ENCODE data around the gene AGAP2. TPM values are rescaled to one million over a fixed set of nuclear protein-coding genes. Genes with fewer than 3 reads are reported as not detected.

AGAP2 gene
- total and polyA plus RNA-seq, 2 of the 13 experiments (the other 11 are each of a cell fraction or from before 2014, with no cell fraction given) = 0.38 to 0.45 TPM

GRCh38 chr12:57772429-57773322 lies 34.1 kb upstream of the AGAP2 start, which contains the start of gene EEF1AKMT3 (continued):
- TF ChIP-seq ZNF569 (CRISPR knock-in tag; IDR thresholded peaks at IDR 0.05; ENCODE audit: borderline replicate concordance) (peak; percentile 17; the same call in 1 of the 2 replicates), ZNF232 (CRISPR knock-in tag; IDR thresholded peaks at IDR 0.05; ENCODE audit: borderline replicate concordance) (peak; percentile 69; the same call in 1 of the 2 replicates), TGIF2 (CRISPR knock-in tag; IDR thresholded peaks at IDR 0.05) (0 out of 2 replicates have a peak, but pooled peaks have one; percentile 45), AGO2 (optimal IDR thresholded peaks at IDR 0.05; ENCODE audit: low read depth, low read length) (peak; percentile 38), ESRRA (CRISPR knock-in tag; IDR thresholded peaks at IDR 0.05; ENCODE audit: low read depth) (0 out of 2 replicates have a peak, but pooled peaks have one; percentile 12), TCF7L2 (IDR thresholded peaks at IDR 0.05; ENCODE audit: low read depth, low read length) (no peak)
- TF ChIP-seq, protein P1, sequence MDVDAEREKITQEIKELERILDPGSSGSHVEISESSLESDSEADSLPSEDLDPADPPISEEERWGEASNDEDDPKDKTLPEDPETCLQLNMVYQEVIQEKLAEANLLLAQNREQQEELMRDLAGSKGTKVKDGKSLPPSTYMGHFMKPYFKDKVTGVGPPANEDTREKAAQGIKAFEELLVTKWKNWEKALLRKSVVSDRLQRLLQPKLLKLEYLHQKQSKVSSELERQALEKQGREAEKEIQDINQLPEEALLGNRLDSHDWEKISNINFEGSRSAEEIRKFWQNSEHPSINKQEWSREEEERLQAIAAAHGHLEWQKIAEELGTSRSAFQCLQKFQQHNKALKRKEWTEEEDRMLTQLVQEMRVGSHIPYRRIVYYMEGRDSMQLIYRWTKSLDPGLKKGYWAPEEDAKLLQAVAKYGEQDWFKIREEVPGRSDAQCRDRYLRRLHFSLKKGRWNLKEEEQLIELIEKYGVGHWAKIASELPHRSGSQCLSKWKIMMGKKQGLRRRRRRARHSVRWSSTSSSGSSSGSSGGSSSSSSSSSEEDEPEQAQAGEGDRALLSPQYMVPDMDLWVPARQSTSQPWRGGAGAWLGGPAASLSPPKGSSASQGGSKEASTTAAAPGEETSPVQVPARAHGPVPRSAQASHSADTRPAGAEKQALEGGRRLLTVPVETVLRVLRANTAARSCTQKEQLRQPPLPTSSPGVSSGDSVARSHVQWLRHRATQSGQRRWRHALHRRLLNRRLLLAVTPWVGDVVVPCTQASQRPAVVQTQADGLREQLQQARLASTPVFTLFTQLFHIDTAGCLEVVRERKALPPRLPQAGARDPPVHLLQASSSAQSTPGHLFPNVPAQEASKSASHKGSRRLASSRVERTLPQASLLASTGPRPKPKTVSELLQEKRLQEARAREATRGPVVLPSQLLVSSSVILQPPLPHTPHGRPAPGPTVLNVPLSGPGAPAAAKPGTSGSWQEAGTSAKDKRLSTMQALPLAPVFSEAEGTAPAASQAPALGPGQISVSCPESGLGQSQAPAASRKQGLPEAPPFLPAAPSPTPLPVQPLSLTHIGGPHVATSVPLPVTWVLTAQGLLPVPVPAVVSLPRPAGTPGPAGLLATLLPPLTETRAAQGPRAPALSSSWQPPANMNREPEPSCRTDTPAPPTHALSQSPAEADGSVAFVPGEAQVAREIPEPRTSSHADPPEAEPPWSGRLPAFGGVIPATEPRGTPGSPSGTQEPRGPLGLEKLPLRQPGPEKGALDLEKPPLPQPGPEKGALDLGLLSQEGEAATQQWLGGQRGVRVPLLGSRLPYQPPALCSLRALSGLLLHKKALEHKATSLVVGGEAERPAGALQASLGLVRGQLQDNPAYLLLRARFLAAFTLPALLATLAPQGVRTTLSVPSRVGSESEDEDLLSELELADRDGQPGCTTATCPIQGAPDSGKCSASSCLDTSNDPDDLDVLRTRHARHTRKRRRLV (CRISPR knock-in tag; IDR thresholded peaks at IDR 0.05) = 0 out of 2 replicates have a peak, but pooled peaks have one; percentile 23
- TF ChIP-seq, protein P2, sequence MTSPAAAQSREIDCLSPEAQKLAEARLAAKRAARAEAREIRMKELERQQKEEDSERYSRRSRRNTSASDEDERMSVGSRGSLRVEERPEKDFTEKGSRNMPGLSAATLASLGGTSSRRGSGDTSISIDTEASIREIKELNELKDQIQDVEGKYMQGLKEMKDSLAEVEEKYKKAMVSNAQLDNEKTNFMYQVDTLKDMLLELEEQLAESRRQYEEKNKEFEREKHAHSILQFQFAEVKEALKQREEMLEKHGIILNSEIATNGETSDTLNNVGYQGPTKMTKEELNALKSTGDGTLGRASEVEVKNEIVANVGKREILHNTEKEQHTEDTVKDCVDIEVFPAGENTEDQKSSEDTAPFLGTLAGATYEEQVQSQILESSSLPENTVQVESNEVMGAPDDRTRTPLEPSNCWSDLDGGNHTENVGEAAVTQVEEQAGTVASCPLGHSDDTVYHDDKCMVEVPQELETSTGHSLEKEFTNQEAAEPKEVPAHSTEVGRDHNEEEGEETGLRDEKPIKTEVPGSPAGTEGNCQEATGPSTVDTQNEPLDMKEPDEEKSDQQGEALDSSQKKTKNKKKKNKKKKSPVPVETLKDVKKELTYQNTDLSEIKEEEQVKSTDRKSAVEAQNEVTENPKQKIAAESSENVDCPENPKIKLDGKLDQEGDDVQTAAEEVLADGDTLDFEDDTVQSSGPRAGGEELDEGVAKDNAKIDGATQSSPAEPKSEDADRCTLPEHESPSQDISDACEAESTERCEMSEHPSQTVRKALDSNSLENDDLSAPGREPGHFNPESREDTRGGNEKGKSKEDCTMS (CRISPR knock-in tag; conservative IDR thresholded peaks at IDR 0.05) = no peak
- TF ChIP-seq, protein P3, sequence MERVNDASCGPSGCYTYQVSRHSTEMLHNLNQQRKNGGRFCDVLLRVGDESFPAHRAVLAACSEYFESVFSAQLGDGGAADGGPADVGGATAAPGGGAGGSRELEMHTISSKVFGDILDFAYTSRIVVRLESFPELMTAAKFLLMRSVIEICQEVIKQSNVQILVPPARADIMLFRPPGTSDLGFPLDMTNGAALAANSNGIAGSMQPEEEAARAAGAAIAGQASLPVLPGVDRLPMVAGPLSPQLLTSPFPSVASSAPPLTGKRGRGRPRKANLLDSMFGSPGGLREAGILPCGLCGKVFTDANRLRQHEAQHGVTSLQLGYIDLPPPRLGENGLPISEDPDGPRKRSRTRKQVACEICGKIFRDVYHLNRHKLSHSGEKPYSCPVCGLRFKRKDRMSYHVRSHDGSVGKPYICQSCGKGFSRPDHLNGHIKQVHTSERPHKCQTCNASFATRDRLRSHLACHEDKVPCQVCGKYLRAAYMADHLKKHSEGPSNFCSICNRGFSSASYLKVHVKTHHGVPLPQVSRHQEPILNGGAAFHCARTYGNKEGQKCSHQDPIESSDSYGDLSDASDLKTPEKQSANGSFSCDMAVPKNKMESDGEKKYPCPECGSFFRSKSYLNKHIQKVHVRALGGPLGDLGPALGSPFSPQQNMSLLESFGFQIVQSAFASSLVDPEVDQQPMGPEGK (CRISPR knock-in tag; IDR thresholded peaks at IDR 0.05) = peak; percentile 46
- TF ChIP-seq, protein P4, sequence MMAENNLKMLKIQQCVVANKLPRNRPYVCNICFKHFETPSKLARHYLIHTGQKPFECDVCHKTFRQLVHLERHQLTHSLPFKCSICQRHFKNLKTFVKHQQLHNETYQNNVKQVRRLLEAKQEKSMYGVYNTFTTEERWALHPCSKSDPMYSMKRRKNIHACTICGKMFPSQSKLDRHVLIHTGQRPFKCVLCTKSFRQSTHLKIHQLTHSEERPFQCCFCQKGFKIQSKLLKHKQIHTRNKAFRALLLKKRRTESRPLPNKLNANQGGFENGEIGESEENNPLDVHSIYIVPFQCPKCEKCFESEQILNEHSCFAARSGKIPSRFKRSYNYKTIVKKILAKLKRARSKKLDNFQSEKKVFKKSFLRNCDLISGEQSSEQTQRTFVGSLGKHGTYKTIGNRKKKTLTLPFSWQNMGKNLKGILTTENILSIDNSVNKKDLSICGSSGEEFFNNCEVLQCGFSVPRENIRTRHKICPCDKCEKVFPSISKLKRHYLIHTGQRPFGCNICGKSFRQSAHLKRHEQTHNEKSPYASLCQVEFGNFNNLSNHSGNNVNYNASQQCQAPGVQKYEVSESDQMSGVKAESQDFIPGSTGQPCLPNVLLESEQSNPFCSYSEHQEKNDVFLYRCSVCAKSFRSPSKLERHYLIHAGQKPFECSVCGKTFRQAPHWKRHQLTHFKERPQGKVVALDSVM (CRISPR knock-in tag; IDR thresholded peaks at IDR 0.05) = peak; percentile 87
